IPS-20b (cell line): ENCODE results near the gene TPH2.

Source experiments
- H3K27ac ChIP-seq: one replicate; pipeline ENCODE4 v1.5.1; 2013; ENCODE audit warnings: low read length
- H3K27me3 ChIP-seq: 2 replicates; pipeline ENCODE4 v1.6.1; 2013; ENCODE audit warnings: mild to moderate bottlenecking, low read length, inconsistent platforms; ENCODE audit not compliant: insufficient read depth
- H3K36me3 ChIP-seq: 2 replicates; pipeline ENCODE4 v1.6.1; 2013; ENCODE audit warnings: low read depth, mild to moderate bottlenecking, inconsistent platforms, low read length, moderate library complexity; ENCODE audit not compliant: insufficient read depth
- H3K4me1 ChIP-seq: 2 replicates; pipeline ENCODE4 v1.6.1; 2013; ENCODE audit warnings: mild to moderate bottlenecking, control low read depth, inconsistent platforms, low read length, moderate library complexity; ENCODE audit not compliant: insufficient read depth
- H3K4me3 ChIP-seq: 2 replicates; pipeline ENCODE4 v1.5.1; 2013; ENCODE audit warnings: mild to moderate bottlenecking, low read length, inconsistent platforms
- H3K9ac ChIP-seq: 2 replicates; pipeline ENCODE4 v1.6.1; 2013; ENCODE audit warnings: low read depth, mild to moderate bottlenecking, inconsistent platforms, low read length, moderate library complexity
- H3K9me3 ChIP-seq: 2 replicates; pipeline ENCODE4 v1.6.1; 2013; ENCODE audit warnings: mild to moderate bottlenecking, low read depth, low read length, inconsistent platforms; ENCODE audit not compliant: insufficient read depth

The TPH2 gene

DNA sequence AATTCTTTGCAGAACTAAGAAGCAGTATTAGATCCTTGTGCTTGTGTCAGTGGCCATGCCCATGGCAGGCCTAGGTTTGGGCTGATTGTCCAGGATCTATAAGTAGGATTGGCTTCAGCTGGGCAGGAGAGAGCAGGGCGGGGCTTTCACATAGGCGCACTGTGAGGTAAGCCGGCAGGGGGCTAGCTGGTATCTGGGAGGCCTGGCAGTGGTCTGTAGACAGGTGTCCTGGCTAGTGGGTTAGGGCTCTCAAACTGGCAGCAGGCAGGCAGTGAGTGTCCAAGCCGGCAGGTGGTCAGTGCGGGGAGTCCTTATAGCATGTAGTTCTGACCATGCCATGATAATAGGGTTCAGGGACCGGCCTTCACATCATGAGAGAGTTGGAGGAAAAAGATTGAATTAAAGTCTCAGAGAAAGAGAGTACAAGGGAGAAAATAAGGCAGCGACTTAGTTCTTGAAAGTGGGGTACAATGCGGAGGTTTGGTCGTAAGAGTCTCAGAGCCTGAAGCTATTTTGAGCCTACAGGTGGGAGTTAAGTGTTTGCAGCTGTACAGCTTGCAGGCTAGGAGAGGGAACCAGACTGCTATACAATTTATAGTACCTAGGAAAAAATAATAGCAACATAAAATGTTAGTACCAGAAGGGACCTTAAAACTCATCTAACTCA, 137.4 kb downstream of the TPH2 start:
- Histone ChIP-seq H3K36me3 (no peaks in the 10 kb centered on the region), H3K4me1 (no peaks in the 10 kb centered on the region), H3K9me3 (peaks cover 5% of the 10 kb centered on the region), H3K27me3 (no peaks in the 10 kb centered on the region), H3K9ac (no peak overlapping the region), H3K27ac (no peak overlapping the region), H3K4me3 (no peak overlapping the region)

DNA sequence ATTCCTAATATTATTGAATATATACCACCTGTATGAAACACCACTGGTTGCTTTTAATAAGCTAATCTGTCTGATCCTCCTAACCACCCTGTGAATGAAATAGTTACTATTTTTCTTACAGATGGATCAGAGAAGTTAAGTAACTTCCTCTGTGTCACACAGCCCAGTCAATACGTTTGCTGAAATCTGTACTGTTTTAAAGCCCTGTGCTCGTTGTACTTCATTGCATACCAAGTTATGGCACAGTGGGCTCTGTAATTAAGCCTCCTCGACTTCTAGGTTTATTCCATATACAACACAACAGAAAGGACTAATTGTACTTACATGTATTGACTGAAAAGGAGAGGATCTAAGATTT, 137.9 kb downstream of the TPH2 start:
- no peak overlapping the region for H3K4me3 ChIP-seq
- H3K9me3 ChIP-seq: no peaks in the 10 kb centered on the region
- H3K4me1 ChIP-seq: no peaks in the 10 kb centered on the region
- H3K27me3 ChIP-seq: no peaks in the 10 kb centered on the region
- H3K36me3 ChIP-seq: no peaks in the 10 kb centered on the region
- H3K27ac ChIP-seq: no peak overlapping the region
- H3K9ac ChIP-seq: no peak overlapping the region

- H3K27ac ChIP-seq: no peak overlapping the region
- no peaks in the 10 kb centered on the region for H3K36me3 ChIP-seq
- no peaks in the 10 kb centered on the region for H3K4me1 ChIP-seq
- no peaks in the 10 kb centered on the region for H3K9me3 ChIP-seq
- no peak overlapping the region for H3K9ac ChIP-seq
- H3K4me3 ChIP-seq: no peak overlapping the region
- no peaks in the 10 kb centered on the region for H3K27me3 ChIP-seq
These were observed 138.6 kb downstream of the TPH2 start for GRCh38 chr12:72077111-72077820.

DNA sequence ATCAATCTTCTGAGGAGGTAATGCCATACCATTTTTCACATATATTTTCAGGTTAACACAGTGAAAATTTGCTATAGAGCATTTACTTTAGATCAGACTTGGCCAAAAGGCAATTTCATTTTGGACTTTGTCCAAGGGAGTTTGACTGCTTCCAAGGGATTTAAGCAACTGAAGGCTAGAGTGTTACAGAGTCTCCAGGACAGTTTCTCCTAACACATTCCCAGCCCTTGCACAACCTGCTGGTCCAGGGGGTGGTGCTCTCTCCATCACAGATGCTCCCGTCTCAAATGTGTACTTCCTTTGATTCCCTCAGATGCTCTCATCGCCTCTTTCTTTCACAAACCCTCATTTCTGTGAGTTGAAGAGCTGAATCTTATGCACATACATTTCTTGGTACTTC, 143.1 kb downstream of the TPH2 start:
- Histone ChIP-seq H3K9ac (no peak overlapping the region), H3K27me3 (no peaks in the 10 kb centered on the region), H3K27ac (no peak overlapping the region), H3K4me3 (no peak overlapping the region), H3K9me3 (no peaks in the 10 kb centered on the region), H3K36me3 (no peaks in the 10 kb centered on the region), H3K4me1 (no peaks in the 10 kb centered on the region)
